Skeletal muscle satellite cell (primary cell): Measurements from ENCODE around the gene DNAH8.
"Not testable (repeated sequence)": the region's sequence is repeated elsewhere in the genome, so short reads cannot be mapped to it uniquely, and the experiment has no call there.

Experiments
- H3K27me3 ChIP-seq: 2 replicates; pipeline ENCODE4 v1.7.0; 2013; ENCODE audit warnings: low read length; ENCODE audit not compliant: control insufficient read depth, insufficient read depth
- H3K36me3 ChIP-seq: 2 replicates; pipeline ENCODE4 v1.7.0; 2013; ENCODE audit warnings: mild to moderate bottlenecking, control low read depth, low read length; ENCODE audit not compliant: insufficient read depth
- H3K4me1 ChIP-seq: 2 replicates; pipeline ENCODE4 v1.7.0; 2013; ENCODE audit warnings: low read length; ENCODE audit not compliant: control insufficient read depth, insufficient read depth
- H3K4me2 ChIP-seq: 2 replicates; pipeline ENCODE4 v1.7.0; 2013; ENCODE audit warnings: mild to moderate bottlenecking, low read length
- H3K4me3 ChIP-seq: 2 replicates; pipeline ENCODE4 v1.7.0; 2013; ENCODE audit warnings: low read length
- H3K9ac ChIP-seq: 2 replicates; pipeline ENCODE4 v1.7.0; 2013; ENCODE audit warnings: mild to moderate bottlenecking, low read depth, low read length, moderate library complexity
- H3K9me3 ChIP-seq: replicated peaks from 2 replicates; pipeline ENCODE4 v1.7.0; 2013; ENCODE audit warnings: mild to moderate bottlenecking, control low read depth, low read length

Gene DNAH8

GRCh38 chr6:38877721-38878120 lies 162.6 kb downstream of the DNAH8 start:
- Histone ChIP-seq H3K36me3 (no peaks in the 10 kb centered on the region), H3K4me2 (no peak overlapping the region), H3K27me3 (peaks cover 5% of the 10 kb centered on the region), H3K9ac (no peak overlapping the region), H3K4me1 (no peaks in the 10 kb centered on the region), H3K9me3 (no peaks in the 10 kb centered on the region), H3K4me3 (no peak overlapping the region)

- Histone ChIP-seq H3K4me2 (no peak overlapping the region), H3K36me3 (no peaks in the 10 kb centered on the region), H3K9me3 (no peaks in the 10 kb centered on the region), H3K4me3 (no peak overlapping the region), H3K4me1 (no peaks in the 10 kb centered on the region), H3K9ac (no peak overlapping the region), H3K27me3 (no peaks in the 10 kb centered on the region)
Observed at GRCh38 chr6:38882157-38882556, 167.0 kb downstream of the DNAH8 start.

- Histone ChIP-seq H3K4me3 (no peak overlapping the region), H3K9ac (no peak overlapping the region), H3K9me3 (no peaks in the 10 kb centered on the region), H3K4me1 (no peaks in the 10 kb centered on the region), H3K4me2 (no peak overlapping the region), H3K27me3 (peaks cover 2% of the 10 kb centered on the region), H3K36me3 (no peaks in the 10 kb centered on the region)
Observed at GRCh38 chr6:38897507-38897906, 182.4 kb downstream of the DNAH8 start.

- Histone ChIP-seq H3K9ac (no peak overlapping the region), H3K4me2 (no peak overlapping the region), H3K4me3 (no peak overlapping the region), H3K4me1 (no peaks in the 10 kb centered on the region), H3K36me3 (no peaks in the 10 kb centered on the region), H3K9me3 (no peaks in the 10 kb centered on the region), H3K27me3 (peaks cover 4% of the 10 kb centered on the region)
Observed at GRCh38 chr6:38901802-38902522, 186.9 kb downstream of the DNAH8 start.

- Histone ChIP-seq H3K4me1 (peaks cover 7% of the 10 kb centered on the region), H3K9me3 (no peaks in the 10 kb centered on the region), H3K36me3 (no peaks in the 10 kb centered on the region), H3K4me3 (no peak overlapping the region), H3K27me3 (peaks cover 4% of the 10 kb centered on the region), H3K4me2 (no peak overlapping the region), H3K9ac (no peak overlapping the region)
Observed at GRCh38 chr6:38906582-38906981, 191.5 kb downstream of the DNAH8 start.

- peaks cover 4% of the 10 kb centered on the region for H3K27me3 ChIP-seq
Observed at GRCh38 chr6:38907264-38907663, 192.2 kb downstream of the DNAH8 start.

GRCh38 chr6:38909015-38909730 lies 194.1 kb downstream of the DNAH8 start:
- H3K9me3 ChIP-seq, result no peaks in the 10 kb centered on the region
- H3K4me3 ChIP-seq, result no peak overlapping the region
- no peak overlapping the region for H3K9ac ChIP-seq
- no peaks in the 10 kb centered on the region for H3K36me3 ChIP-seq
- H3K4me2 ChIP-seq, result no peak overlapping the region
- peaks cover 7% of the 10 kb centered on the region for H3K4me1 ChIP-seq
- H3K27me3 ChIP-seq, result no peaks in the 10 kb centered on the region

More at GRCh38 chr6:38907264-38907663, 192.2 kb downstream of the DNAH8 start:
- Histone ChIP-seq H3K4me2 (no peak overlapping the region), H3K9ac (no peak overlapping the region), H3K36me3 (no peaks in the 10 kb centered on the region), H3K4me3 (no peak overlapping the region), H3K4me1 (peaks cover 7% of the 10 kb centered on the region), H3K9me3 (no peaks in the 10 kb centered on the region)

- Histone ChIP-seq H3K9me3 (no peaks in the 10 kb centered on the region), H3K9ac (no peak overlapping the region), H3K4me3 (no peak overlapping the region), H3K4me1 (peaks cover 7% of the 10 kb centered on the region), H3K36me3 (no peaks in the 10 kb centered on the region), H3K27me3 (no peaks in the 10 kb centered on the region), H3K4me2 (no peak overlapping the region)
Observed at GRCh38 chr6:38910207-38910606, 195.1 kb downstream of the DNAH8 start.

GRCh38 chr6:38912378-38912777 lies 197.3 kb downstream of the DNAH8 start:
- Histone ChIP-seq H3K9me3 (no peaks in the 10 kb centered on the region), H3K36me3 (no peaks in the 10 kb centered on the region), H3K4me2 (no peak overlapping the region), H3K27me3 (no peaks in the 10 kb centered on the region), H3K4me1 (peaks cover 7% of the 10 kb centered on the region), H3K4me3 (no peak overlapping the region), H3K9ac (no peak overlapping the region)

GRCh38 chr6:38915205-38915925 lies 200.3 kb downstream of the DNAH8 start:
- Histone ChIP-seq H3K4me1 (no peaks in the 10 kb centered on the region), H3K27me3 (no peaks in the 10 kb centered on the region), H3K9ac (no peak overlapping the region)

GRCh38 chr6:38921540-38921939 lies 206.4 kb downstream of the DNAH8 start:
- H3K4me2 ChIP-seq, H3K9ac ChIP-seq, H3K4me1 ChIP-seq, H3K36me3 ChIP-seq, H3K27me3 ChIP-seq, H3K9me3 ChIP-seq, H3K4me3 ChIP-seq: not testable (repeated sequence)

More at GRCh38 chr6:38915205-38915925, 200.3 kb downstream of the DNAH8 start:
- H3K4me3 ChIP-seq, result no peak overlapping the region
- H3K4me2 ChIP-seq, result no peak overlapping the region
- no peaks in the 10 kb centered on the region for H3K36me3 ChIP-seq
- H3K9me3 ChIP-seq, result no peaks in the 10 kb centered on the region
